Neural cell (in vitro differentiated cells): ENCODE data around the gene STK32B. TPM values are rescaled to one million over a fixed set of nuclear protein-coding genes. Genes with fewer than 3 reads are reported as not detected.

Experiments used
- H2AFZ ChIP-seq: fragments of 200-600, 300-800 bp; sonication (generic), shearing (Covaris generic); 2 replicates; pipeline ENCODE4 v1.6.0; 2014; ENCODE audit warnings: low read depth, mild to moderate bottlenecking, antibody characterized with exemption, low read length, moderate library complexity
- H3F3A ChIP-seq: fragments of 200-600 bp; shearing (Covaris generic); 2 replicates; pipeline ENCODE4 v1.6.1; 2016; ENCODE audit warnings: mild to moderate bottlenecking, moderate library complexity, mixed read lengths, antibody characterized with exemption, low read length; ENCODE audit not compliant: insufficient read depth, poor library complexity, severe bottlenecking
- H3K27ac ChIP-seq: fragments of 200-600, 300-800 bp; sonication (generic), shearing (Covaris generic); 2 replicates; pipeline ENCODE4 v1.5.1; 2014; ENCODE audit warnings: mild to moderate bottlenecking, low read length, moderate library complexity
- H3K27me3 ChIP-seq: fragments of 300-800, 200-600 bp; sonication (generic), shearing (Covaris generic); 2 replicates; pipeline ENCODE4 v1.6.0; 2014; ENCODE audit warnings: mild to moderate bottlenecking, low read depth, low read length, moderate library complexity; ENCODE audit not compliant: insufficient read depth
- H3K36me3 ChIP-seq: fragments of 300-800, 200-600 bp; sonication (generic), shearing (Covaris generic); 2 replicates; pipeline ENCODE4 v1.5.1; 2014; ENCODE audit warnings: mild to moderate bottlenecking, antibody characterized with exemption, low read length, moderate library complexity; ENCODE audit not compliant: insufficient read depth
- H3K4me2 ChIP-seq: fragments of 300-800, 200-600 bp; sonication (generic), shearing (Covaris generic); 2 replicates; pipeline ENCODE4 v1.6.0; 2014; ENCODE audit warnings: mild to moderate bottlenecking, low read length
- H3K4me3 ChIP-seq: fragments of 300-800, 200-600 bp; sonication (generic), shearing (Covaris generic); 2 replicates; pipeline ENCODE4 v1.5.1; 2014; ENCODE audit warnings: mild to moderate bottlenecking, low read length, moderate library complexity
- H3K79me2 ChIP-seq: fragments of 200-600 bp; shearing (Covaris generic); replicated peaks from 2 replicates; pipeline ENCODE4 v1.6.0; 2014; ENCODE audit warnings: mild to moderate bottlenecking, low read length, moderate library complexity; ENCODE audit not compliant: insufficient read depth
- H3K9ac ChIP-seq: fragments of 300-800, 200-600 bp; sonication (generic), shearing (Covaris generic); 2 replicates; pipeline ENCODE4 v1.6.1; 2016; ENCODE audit warnings: mild to moderate bottlenecking, low read length, mixed read lengths
- H3K9me2 ChIP-seq: fragments of 200-600 bp; shearing (Covaris generic); 2 replicates; pipeline ENCODE4 v1.6.1; 2016; ENCODE audit warnings: mild to moderate bottlenecking, low read length, mixed read lengths; ENCODE audit not compliant: insufficient read depth
- H3K9me3 ChIP-seq: fragments of 200-600, 300-800 bp; sonication (generic), shearing (Covaris generic); 2 replicates; pipeline ENCODE4 v1.6.1; 2016; ENCODE audit warnings: mild to moderate bottlenecking, mixed run types, low read length, moderate library complexity, mixed read lengths
- H4K20me1 ChIP-seq: fragments of 200-600 bp; shearing (Covaris generic); 2 replicates; pipeline ENCODE4 v1.6.1; 2016; ENCODE audit warnings: mild to moderate bottlenecking, mixed run types; ENCODE audit not compliant: insufficient read depth
- EP300 ChIP-seq: fragments of 450-650 bp; conservative IDR thresholded peaks from 2 replicates; pipeline ENCODE4 v1.6.1; 2014; ENCODE audit warnings: antibody characterized with exemption, mild to moderate bottlenecking, moderate library complexity; ENCODE audit not compliant: poor library complexity, severe bottlenecking
- EZH2 ChIP-seq: fragments of 200-600, 300-800 bp; shearing (Covaris generic), sonication (generic); IDR thresholded peaks from 2 replicates; pipeline ENCODE4 v1.6.1; 2014; ENCODE audit warnings: antibody characterized with exemption, low read length, borderline replicate concordance, mild to moderate bottlenecking; ENCODE audit not compliant: insufficient read depth, poor library complexity, severe bottlenecking
- MXI1 ChIP-seq: fragments of 450-650 bp; conservative IDR thresholded peaks from 2 replicates; pipeline ENCODE4 v1.6.1; 2014; ENCODE audit warnings: antibody characterized with exemption, mild to moderate bottlenecking; ENCODE audit not compliant: poor library complexity, severe bottlenecking
- POLR2AphosphoS5 ChIP-seq: IDR thresholded peaks from 2 replicates; pipeline ENCODE4 v1.6.1; 2012
- RAD21 ChIP-seq: fragments of 450-650 bp; conservative IDR thresholded peaks from 2 replicates; pipeline ENCODE4 v1.6.1; 2014; ENCODE audit warnings: antibody characterized with exemption, mild to moderate bottlenecking, moderate library complexity
- SMC3 ChIP-seq: fragments of 450-650 bp; conservative IDR thresholded peaks from 2 replicates; pipeline ENCODE4 v1.6.1; 2014; ENCODE audit warnings: antibody characterized with exemption, mild to moderate bottlenecking, moderate library complexity; ENCODE audit not compliant: poor library complexity
- TAF1 ChIP-seq: IDR thresholded peaks from 2 replicates; pipeline ENCODE4 v1.6.1; 2012; ENCODE audit warnings: low read depth
- polyA plus RNA-seq: library from polyadenylated mRNA; depleted of rRNA; stranded (reverse); fragments of >200 nt; gene quantifications from 2 replicates; pipeline ENCODE4 v1.2.3, GENCODE V29; 2014
- TF ChIP-seq, protein P1 (sequence below): IDR thresholded peaks from 2 replicates; pipeline ENCODE4 v1.6.1; 2012; ENCODE audit warnings: borderline replicate concordance
- TF ChIP-seq, protein P2 (sequence below): fragments of 450-650 bp; IDR thresholded peaks from 2 replicates; pipeline ENCODE4 v1.5.1; 2014; ENCODE audit warnings: antibody characterized with exemption, mild to moderate bottlenecking, moderate library complexity; ENCODE audit not compliant: poor library complexity, severe bottlenecking

The STK32B gene
- polyA plus RNA-seq, 1 donor from 2014 or later: 42.8 TPM

DNA sequence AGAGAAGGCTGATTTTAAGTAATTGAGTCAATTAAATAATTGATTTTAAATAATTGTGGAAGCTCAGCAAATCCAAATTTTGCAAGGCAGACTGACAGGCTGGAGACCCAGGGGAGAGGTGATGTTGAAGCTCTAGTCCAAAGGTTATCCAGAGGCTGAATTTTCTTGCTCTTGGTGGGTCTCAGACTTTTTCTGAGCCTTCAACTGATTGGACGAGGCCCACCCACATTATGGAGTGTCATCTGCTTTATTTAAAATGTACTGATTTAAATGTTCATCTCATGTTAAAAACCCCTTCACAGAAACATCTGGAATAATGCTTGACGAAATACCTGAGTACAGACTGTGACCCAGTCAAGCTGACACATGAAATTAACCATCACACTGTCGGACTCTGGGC, 20.4 kb upstream of the STK32B start:
- H3F3A ChIP-seq: no peaks in the 10 kb centered on the region
- no peak overlapping the region for H3K9ac ChIP-seq
- H3K4me2 ChIP-seq: no peak overlapping the region
- TF ChIP-seq, protein P1, sequence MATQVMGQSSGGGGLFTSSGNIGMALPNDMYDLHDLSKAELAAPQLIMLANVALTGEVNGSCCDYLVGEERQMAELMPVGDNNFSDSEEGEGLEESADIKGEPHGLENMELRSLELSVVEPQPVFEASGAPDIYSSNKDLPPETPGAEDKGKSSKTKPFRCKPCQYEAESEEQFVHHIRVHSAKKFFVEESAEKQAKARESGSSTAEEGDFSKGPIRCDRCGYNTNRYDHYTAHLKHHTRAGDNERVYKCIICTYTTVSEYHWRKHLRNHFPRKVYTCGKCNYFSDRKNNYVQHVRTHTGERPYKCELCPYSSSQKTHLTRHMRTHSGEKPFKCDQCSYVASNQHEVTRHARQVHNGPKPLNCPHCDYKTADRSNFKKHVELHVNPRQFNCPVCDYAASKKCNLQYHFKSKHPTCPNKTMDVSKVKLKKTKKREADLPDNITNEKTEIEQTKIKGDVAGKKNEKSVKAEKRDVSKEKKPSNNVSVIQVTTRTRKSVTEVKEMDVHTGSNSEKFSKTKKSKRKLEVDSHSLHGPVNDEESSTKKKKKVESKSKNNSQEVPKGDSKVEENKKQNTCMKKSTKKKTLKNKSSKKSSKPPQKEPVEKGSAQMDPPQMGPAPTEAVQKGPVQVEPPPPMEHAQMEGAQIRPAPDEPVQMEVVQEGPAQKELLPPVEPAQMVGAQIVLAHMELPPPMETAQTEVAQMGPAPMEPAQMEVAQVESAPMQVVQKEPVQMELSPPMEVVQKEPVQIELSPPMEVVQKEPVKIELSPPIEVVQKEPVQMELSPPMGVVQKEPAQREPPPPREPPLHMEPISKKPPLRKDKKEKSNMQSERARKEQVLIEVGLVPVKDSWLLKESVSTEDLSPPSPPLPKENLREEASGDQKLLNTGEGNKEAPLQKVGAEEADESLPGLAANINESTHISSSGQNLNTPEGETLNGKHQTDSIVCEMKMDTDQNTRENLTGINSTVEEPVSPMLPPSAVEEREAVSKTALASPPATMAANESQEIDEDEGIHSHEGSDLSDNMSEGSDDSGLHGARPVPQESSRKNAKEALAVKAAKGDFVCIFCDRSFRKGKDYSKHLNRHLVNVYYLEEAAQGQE: no peak
- TF ChIP-seq POLR2AphosphoS5 (no peak), SMC3 (no peak), EZH2 (no peak), EP300 (no peak), TAF1 (no peak)
- TF ChIP-seq, protein P2, sequence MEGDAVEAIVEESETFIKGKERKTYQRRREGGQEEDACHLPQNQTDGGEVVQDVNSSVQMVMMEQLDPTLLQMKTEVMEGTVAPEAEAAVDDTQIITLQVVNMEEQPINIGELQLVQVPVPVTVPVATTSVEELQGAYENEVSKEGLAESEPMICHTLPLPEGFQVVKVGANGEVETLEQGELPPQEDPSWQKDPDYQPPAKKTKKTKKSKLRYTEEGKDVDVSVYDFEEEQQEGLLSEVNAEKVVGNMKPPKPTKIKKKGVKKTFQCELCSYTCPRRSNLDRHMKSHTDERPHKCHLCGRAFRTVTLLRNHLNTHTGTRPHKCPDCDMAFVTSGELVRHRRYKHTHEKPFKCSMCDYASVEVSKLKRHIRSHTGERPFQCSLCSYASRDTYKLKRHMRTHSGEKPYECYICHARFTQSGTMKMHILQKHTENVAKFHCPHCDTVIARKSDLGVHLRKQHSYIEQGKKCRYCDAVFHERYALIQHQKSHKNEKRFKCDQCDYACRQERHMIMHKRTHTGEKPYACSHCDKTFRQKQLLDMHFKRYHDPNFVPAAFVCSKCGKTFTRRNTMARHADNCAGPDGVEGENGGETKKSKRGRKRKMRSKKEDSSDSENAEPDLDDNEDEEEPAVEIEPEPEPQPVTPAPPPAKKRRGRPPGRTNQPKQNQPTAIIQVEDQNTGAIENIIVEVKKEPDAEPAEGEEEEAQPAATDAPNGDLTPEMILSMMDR: no peak
- H3K27me3 ChIP-seq: no peaks in the 10 kb centered on the region
- H4K20me1 ChIP-seq: no peaks in the 10 kb centered on the region
- H3K27ac ChIP-seq: no peak overlapping the region
- H3K9me2 ChIP-seq: no peaks in the 10 kb centered on the region
- H3K9me3 ChIP-seq: no peaks in the 10 kb centered on the region
- no peaks in the 10 kb centered on the region for H3K36me3 ChIP-seq
- no peaks in the 10 kb centered on the region for H3K79me2 ChIP-seq
- no peak overlapping the region for H2AFZ ChIP-seq
- H3K4me3 ChIP-seq: no peak overlapping the region

DNA sequence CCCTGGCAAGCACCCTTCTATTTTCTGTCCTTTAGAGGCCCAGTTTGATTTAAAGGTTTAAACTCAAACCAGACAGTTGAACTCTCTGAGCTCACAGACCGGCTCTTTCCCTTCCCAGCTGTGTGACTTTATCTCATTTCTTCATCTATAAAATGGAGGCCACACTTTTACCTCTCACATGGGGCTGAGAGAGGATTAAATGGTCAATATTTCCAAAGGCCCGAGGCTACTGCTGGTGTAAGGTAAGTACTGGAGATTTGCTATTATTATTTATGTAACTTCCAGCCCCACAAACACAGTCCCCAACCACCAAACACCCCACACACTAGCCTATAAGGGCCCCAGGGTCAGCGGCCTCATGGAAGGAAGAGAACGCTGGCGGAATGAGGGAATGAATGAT, 18.5 kb upstream of the STK32B start:
- Histone ChIP-seq H3K9me2 (no peaks in the 10 kb centered on the region), H3K27ac (no peak overlapping the region), H3K9ac (no peak overlapping the region), H2AFZ (no peak overlapping the region), H4K20me1 (no peaks in the 10 kb centered on the region), H3K27me3 (no peaks in the 10 kb centered on the region), H3K79me2 (no peaks in the 10 kb centered on the region), H3K4me2 (no peak overlapping the region), H3K4me3 (no peak overlapping the region), H3F3A (no peaks in the 10 kb centered on the region), H3K9me3 (no peaks in the 10 kb centered on the region), H3K36me3 (no peaks in the 10 kb centered on the region)
- TF ChIP-seq SMC3: no peak

DNA sequence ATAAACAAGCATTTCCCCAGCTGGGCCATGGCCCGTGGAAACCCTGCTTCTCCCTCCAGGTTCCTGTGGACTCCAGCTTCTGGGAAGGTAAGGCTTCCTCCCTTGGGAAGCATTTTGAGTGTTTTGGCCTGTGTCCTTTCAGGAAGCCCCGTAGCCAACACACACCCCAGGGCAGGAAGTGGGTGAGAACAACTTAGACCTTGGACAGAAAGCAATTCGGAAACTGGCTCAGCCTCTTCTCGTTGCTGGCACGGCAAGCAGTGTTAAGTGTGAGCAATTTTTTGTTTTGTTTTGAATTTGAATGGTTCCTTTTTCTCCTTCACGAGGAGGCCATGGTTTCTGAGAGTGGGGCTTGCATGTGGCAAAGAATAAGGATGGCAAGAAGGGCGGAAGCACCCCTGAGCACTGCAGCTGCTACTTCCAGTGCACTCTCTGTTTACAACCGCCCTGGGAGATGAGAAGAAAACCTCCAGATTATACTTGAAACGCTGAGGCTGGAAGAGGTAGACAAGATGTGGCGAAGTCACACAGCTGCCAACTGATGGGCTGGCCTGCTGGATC, 17.9 kb upstream of the STK32B start:
- Histone ChIP-seq H3F3A (no peaks in the 10 kb centered on the region), H2AFZ (no peak overlapping the region)

More for the DNA sequence above, 17.9 kb upstream of the STK32B start:
- no peak overlapping the region for H3K9ac ChIP-seq
- TF ChIP-seq EZH2 (no peak), MXI1 (no peak), TAF1 (no peak), SMC3 (no peak), EP300 (no peak), POLR2AphosphoS5 (no peak), RAD21 (no peak)
- TF ChIP-seq, protein P1: no peak
- TF ChIP-seq, protein P2: no peak
- H3K27ac ChIP-seq: no peak overlapping the region
- no peaks in the 10 kb centered on the region for H3K9me2 ChIP-seq
- no peaks in the 10 kb centered on the region for H3K36me3 ChIP-seq
- no peak overlapping the region for H3K4me2 ChIP-seq
- no peak overlapping the region for H3K4me3 ChIP-seq
- no peaks in the 10 kb centered on the region for H3K79me2 ChIP-seq
- no peaks in the 10 kb centered on the region for H3K27me3 ChIP-seq
- H3K9me3 ChIP-seq: no peaks in the 10 kb centered on the region
- no peaks in the 10 kb centered on the region for H4K20me1 ChIP-seq
